Mammary epithelial cell (primary cell): ENCODE data around the gene FGF18.

ENCODE experiments used
- EZH2 ChIP-seq: IDR thresholded peaks from 2 replicates; pipeline ENCODE4 v1.6.1; 2012; ENCODE audit warnings: low read length, inconsistent platforms, borderline replicate concordance
- TF ChIP-seq, protein P1 (sequence below), 2 donors: IDR thresholded peaks in 1 of 2; conservative IDR thresholded peaks in 1 of 2; 2 replicates each; pipeline ENCODE4 v1.5.1; 2011 to 2012; ENCODE audit warnings: inconsistent platforms in 2 of 2, low read length in 2 of 2, mild to moderate bottlenecking in 2 of 2, control low read depth in 1 of 2, low read depth in 1 of 2; ENCODE audit not compliant: insufficient read depth in 1 of 2; ENCODE audit errors: extremely low read depth in 1 of 2

GRCh38 chr5:171450423-171451331 lies 31.2 kb downstream of the FGF18 start:
- TF ChIP-seq, protein P1, sequence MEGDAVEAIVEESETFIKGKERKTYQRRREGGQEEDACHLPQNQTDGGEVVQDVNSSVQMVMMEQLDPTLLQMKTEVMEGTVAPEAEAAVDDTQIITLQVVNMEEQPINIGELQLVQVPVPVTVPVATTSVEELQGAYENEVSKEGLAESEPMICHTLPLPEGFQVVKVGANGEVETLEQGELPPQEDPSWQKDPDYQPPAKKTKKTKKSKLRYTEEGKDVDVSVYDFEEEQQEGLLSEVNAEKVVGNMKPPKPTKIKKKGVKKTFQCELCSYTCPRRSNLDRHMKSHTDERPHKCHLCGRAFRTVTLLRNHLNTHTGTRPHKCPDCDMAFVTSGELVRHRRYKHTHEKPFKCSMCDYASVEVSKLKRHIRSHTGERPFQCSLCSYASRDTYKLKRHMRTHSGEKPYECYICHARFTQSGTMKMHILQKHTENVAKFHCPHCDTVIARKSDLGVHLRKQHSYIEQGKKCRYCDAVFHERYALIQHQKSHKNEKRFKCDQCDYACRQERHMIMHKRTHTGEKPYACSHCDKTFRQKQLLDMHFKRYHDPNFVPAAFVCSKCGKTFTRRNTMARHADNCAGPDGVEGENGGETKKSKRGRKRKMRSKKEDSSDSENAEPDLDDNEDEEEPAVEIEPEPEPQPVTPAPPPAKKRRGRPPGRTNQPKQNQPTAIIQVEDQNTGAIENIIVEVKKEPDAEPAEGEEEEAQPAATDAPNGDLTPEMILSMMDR (conservative IDR thresholded peaks at IDR 0.05 in 1 of 2, IDR thresholded peaks at IDR 0.05 in 1 of 2; ENCODE audit: extremely low read depth in 1 of 2, insufficient read depth in 1 of 2, low read depth in 1 of 2, low read length in 2 of 2): no peak
- TF ChIP-seq EZH2: no peak
